HG02798 (cell line): ENCODE measurements around the gene LYRM4.
A peak's percentile ranks its signal among the peaks of the same experiment; 100 is the strongest.

Experiments used
- ATAC-seq: cut with Tn5 transposase; IDR thresholded peaks from one replicate; pipeline ENCODE4 v1.9.1; 2021; ENCODE audit warnings: mild to moderate bottlenecking; ENCODE audit not compliant: unreplicated experiment, poor library complexity

LYRM4 gene

DNA sequence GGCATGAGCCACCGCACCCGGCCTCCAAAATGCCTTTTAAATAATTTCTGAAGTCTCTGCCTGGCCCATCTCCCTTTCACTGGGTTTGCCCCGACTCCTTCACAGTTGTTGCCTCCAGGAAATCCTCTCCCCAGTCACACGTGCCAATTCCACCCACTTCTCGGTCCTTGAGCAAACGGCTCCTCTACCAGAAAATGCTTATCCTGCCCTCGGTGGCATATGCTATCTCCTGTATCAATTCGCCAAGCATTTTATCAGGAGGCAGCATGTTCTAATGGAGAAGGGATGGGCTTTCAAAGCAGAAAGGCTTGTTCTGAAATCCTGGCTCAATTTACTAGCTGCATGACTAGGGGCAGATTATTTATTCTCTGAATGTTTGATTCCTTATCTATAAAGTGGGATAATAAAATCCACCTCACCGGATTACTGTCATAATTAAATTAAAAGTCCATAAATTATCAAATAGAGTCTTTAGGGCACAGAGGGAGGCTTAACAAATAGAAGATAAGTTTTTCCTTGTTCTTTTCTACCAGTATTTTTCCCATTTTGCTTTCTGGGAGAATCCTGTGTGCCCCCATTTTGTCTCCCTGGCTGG is 109.3 kb downstream of the LYRM4 start:
- no peak for ATAC-seq

GRCh38 chr6:5150551-5151075 is 110.1 kb downstream of the LYRM4 start:
- ATAC-seq, result no peak

- ATAC-seq, result no peak
Observed at GRCh38 chr6:5149891-5150290, 110.9 kb downstream of the LYRM4 start.

DNA sequence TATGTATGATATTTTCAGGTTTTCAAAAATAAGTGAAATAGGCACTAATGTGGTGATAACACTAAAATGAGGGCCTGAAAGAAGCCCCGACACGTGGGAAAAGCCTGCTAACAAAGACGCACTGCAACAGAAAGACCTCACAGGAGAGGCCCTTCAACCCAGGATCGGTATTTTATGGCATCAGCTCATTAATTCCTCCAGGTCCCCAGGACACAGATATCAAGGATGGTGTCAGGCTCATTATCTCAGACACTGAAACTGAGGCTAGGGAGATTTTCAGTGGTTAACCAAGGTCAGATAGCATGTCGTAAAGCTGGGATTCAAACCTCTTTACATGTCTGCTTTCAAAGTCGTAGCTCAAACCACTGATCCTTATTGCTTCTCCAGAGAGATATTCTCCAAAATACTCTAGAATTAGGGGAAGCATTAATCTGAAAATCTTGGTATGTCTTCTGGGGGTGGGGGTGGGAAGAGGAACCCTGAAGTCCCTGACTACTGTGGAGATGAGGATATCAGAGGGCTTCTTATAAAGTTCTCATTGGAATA is 111.5 kb downstream of the LYRM4 start:
- no peak for ATAC-seq

DNA sequence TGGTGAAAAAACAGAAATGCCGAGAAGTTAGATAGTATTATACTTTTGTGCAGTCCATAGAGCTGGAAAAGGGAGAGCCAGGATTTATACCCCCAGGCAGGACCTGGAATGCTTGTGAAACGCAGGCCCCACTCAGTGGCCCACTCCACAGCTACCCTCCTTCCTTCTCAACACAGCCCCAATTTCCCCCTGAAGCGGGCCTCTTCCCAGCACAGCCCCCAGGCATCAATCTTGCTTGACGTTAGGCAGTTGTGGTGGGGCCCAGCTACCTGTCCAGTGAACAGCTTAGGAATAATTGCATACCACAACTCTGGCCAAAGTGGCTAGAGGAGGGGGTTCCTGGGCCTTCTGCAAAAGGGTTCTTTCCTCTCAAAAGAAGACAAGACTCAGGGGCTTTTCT is 114.4 kb downstream of the LYRM4 start:
- ATAC-seq, result no peak

- ATAC-seq, result peak; percentile 57
Observed at GRCh38 chr6:5143634-5144311, 117.0 kb downstream of the LYRM4 start.

DNA sequence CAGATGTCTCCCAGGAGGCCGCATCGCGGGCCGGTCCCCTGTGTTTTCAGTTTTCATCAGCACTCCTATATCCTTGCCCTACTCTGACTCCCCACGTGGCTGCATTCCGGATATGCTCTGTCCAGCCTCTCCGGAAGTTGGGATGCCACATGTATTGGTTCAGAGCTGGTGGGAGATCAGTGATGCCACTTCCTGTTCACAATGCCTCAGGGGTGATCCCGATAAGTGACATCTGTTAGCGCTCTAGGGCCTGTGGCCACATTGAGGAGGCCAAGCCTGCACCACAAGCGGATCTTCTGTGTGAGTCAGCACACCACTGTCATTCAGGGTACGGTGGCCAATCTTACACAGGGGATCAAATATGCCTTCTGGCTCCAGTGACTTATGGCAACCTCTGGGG is 117.8 kb downstream of the LYRM4 start:
- ATAC-seq, result no peak

GRCh38 chr6:5142131-5142530 is 118.6 kb downstream of the LYRM4 start:
- ATAC-seq, result no peak

- ATAC-seq, result no peak
Observed at GRCh38 chr6:5141046-5141445, 119.7 kb downstream of the LYRM4 start.

- ATAC-seq, result no peak
Observed at GRCh38 chr6:5139828-5140771, 120.7 kb downstream of the LYRM4 start.

GRCh38 chr6:5138995-5139827 is 121.5 kb downstream of the LYRM4 start:
- ATAC-seq, result no peak

GRCh38 chr6:5136851-5137250 is 123.9 kb downstream of the LYRM4 start:
- ATAC-seq, result no peak

GRCh38 chr6:5135788-5136376 is 124.9 kb downstream of the LYRM4 start:
- ATAC-seq, result peak; percentile 55

GRCh38 chr6:5133943-5134342 is 126.8 kb downstream of the LYRM4 start:
- ATAC-seq, result no peak

GRCh38 chr6:5132731-5133130 is 128.0 kb downstream of the LYRM4 start:
- ATAC-seq, result peak; percentile 67

GRCh38 chr6:5130135-5130866 is 130.4 kb downstream of the LYRM4 start:
- ATAC-seq, result no peak

GRCh38 chr6:5128351-5128750 is 132.4 kb downstream of the LYRM4 start:
- no peak for ATAC-seq

GRCh38 chr6:5127106-5127687 is 133.6 kb downstream of the LYRM4 start:
- no peak for ATAC-seq
